ENCODE data around the gene SLC35F3.
"Not testable (repeated sequence)": the region's sequence is repeated elsewhere in the genome, so short reads cannot be mapped to it uniquely, and the experiment has no call there.

SLC35F3 gene

GRCh38 chr1:234244482-234244881, 340.0 kb downstream of the SLC35F3 start:
- DNase-seq (ENCODE audit: insufficient read length, low spot score) (no peak), FAIRE-seq (no peak)

GRCh38 chr1:234246638-234247116, 342.2 kb downstream of the SLC35F3 start:
- no peak for DNase-seq (ENCODE audit: insufficient read length, low spot score)
- FAIRE-seq = no peak
- no peak for TF ChIP-seq CTCF (IDR thresholded peaks at IDR 0.05; ENCODE audit: insufficient read depth, missing control alignments)

More at GRCh38 chr1:234244482-234244881, 340.0 kb downstream of the SLC35F3 start:
- no peak for TF ChIP-seq CTCF (IDR thresholded peaks at IDR 0.05; ENCODE audit: insufficient read depth, missing control alignments)

GRCh38 chr1:234247746-234248145, 343.3 kb downstream of the SLC35F3 start:
- FAIRE-seq = peak; percentile 41

GRCh38 chr1:234250747-234251146, 346.3 kb downstream of the SLC35F3 start:
- no peak for FAIRE-seq
- DNase-seq (ENCODE audit: insufficient read length, low spot score) = no peak
- no peak for TF ChIP-seq CTCF (IDR thresholded peaks at IDR 0.05; ENCODE audit: insufficient read depth, missing control alignments)

More at GRCh38 chr1:234247746-234248145, 343.3 kb downstream of the SLC35F3 start:
- DNase-seq (ENCODE audit: insufficient read length, low spot score) = not testable (repeated sequence)

- no peak for FAIRE-seq
- DNase-seq (ENCODE audit: insufficient read length, low spot score) = no peak
- no peak for TF ChIP-seq CTCF (IDR thresholded peaks at IDR 0.05; ENCODE audit: insufficient read depth, missing control alignments)
These were observed 349.3 kb downstream of the SLC35F3 start for GRCh38 chr1:234253732-234254131.

- no peak for TF ChIP-seq CTCF (IDR thresholded peaks at IDR 0.05; ENCODE audit: insufficient read depth, missing control alignments)
- no peak for DNase-seq (ENCODE audit: insufficient read length, low spot score)
- FAIRE-seq = no peak
These were observed 351.9 kb downstream of the SLC35F3 start for GRCh38 chr1:234256359-234256758.

GRCh38 chr1:234258071-234258470, 353.6 kb downstream of the SLC35F3 start:
- no peak for FAIRE-seq
- DNase-seq (ENCODE audit: insufficient read length, low spot score) = no peak
- TF ChIP-seq CTCF (IDR thresholded peaks at IDR 0.05; ENCODE audit: insufficient read depth, missing control alignments) = no peak

GRCh38 chr1:234260578-234260977, 356.1 kb downstream of the SLC35F3 start:
- FAIRE-seq = no peak
- no peak for TF ChIP-seq CTCF (IDR thresholded peaks at IDR 0.05; ENCODE audit: insufficient read depth, missing control alignments)
- DNase-seq (ENCODE audit: insufficient read length, low spot score) = no peak

All from D721Med (cell line).